ENCODE results near the gene GCHFR.

GCHFR gene

GRCh38 chr15:40808861-40809450, 45.1 kb downstream of the GCHFR start:
- DNase-seq (ENCODE audit: low read depth in 2 of 2) = no peak

GRCh38 chr15:40812721-40813425, 49.0 kb downstream of the GCHFR start:
- no peak for DNase-seq (ENCODE audit: low read depth in 2 of 2)

DNA sequence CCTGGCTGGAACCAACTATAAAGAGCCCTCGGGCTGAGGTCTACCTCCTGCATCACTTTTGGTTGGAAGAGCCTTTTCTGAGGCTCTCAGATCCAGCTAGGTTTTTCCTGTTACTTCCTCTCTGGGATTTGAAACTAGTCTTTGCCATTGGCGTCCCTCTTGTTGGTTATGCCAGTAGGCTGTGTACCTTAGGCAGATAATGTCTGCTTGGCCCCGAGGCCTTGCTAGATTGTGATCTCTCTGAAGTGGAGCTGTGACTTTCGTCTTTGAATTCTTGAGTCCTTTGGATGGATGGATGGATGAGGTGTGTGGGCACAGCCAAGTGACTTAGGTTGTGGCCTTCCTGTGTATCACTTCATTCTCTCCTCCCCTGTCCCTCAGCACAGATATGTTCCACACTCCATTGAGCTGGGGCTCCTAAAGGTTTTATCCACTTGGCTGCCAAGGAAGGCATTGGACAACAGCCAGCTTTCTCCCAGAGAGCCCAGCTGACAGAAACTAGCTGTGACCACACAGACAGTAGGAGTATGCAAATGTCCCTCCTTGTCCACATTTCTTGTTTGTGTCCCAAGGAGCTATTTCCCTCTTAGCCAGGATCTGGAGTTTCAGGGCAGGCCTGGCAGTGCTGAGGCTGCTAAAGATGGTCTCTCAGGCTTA, 51.3 kb downstream of the GCHFR start:
- DNase-seq (ENCODE audit: low read depth in 2 of 2) = no peak
